Endothelial cell of hepatic sinusoid (primary cell): Measurements from ENCODE around the gene NKAIN2.
"Not testable (repeated sequence)": the region's sequence is repeated elsewhere in the genome, so short reads cannot be mapped to it uniquely, and the experiment has no call there.

Experiments used
- in situ Hi-C: cut with HindIII; loops from 2 replicates; pipeline ENCODE4 v1.10.0; 2017; ENCODE audit warnings: low sequenced_read_pairs

NKAIN2 gene

DNA sequence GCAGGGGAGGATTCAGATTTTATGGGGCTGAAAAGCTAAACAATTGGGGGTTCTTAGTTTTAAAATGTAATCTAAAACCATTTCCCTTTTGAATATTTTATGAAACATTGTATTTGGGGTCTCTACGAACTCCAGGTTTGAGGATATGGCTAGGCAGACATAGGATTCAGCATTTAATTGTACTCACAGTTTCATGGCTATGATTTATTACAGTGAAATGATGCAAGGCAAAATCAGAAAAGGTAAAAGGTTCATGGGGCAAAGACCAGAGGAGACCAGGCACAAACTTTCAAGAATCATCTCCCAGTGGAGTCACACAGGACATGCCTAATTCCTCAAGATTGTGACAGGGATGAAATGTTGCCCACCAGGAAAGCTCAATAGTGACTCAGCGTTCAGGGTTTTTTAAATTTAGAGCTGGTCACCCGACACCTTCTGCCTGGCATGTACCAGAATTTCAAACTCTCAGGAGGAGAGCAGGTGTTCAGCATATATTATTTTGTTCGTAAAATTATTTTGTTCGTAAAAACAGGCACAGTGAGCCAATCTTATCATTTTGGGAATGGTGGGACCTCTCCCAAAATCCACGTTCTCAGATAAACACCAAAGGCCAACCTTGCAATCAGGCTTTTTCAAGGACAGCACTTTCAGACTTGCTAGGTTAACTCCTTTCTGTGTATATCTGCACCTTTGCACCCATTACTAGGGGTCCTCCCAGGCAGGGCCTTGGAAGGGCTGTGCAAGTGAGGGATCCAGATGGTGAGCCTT lies 270.3 kb downstream of the NKAIN2 start:
- in situ Hi-C loops: no loop called here

DNA sequence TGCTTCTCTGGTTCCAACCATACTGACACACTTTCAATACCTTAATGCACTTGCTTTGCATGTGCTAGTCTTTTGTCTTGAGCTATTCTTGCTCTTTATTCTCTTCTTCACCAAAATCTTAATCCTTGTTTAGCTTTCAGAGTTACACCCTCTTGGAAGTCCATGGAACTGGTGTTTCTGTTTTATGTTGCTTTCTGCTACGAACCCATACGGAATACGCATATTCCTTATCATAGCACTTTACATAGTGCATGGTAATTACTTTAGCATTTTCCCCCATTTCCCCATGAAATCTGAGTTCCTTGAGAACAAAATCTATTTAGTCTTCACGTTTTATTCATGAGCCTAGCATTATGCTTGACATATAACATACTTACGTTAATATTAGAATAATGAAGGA lies 270.9 kb downstream of the NKAIN2 start:
- in situ Hi-C loops: no loop called here

DNA sequence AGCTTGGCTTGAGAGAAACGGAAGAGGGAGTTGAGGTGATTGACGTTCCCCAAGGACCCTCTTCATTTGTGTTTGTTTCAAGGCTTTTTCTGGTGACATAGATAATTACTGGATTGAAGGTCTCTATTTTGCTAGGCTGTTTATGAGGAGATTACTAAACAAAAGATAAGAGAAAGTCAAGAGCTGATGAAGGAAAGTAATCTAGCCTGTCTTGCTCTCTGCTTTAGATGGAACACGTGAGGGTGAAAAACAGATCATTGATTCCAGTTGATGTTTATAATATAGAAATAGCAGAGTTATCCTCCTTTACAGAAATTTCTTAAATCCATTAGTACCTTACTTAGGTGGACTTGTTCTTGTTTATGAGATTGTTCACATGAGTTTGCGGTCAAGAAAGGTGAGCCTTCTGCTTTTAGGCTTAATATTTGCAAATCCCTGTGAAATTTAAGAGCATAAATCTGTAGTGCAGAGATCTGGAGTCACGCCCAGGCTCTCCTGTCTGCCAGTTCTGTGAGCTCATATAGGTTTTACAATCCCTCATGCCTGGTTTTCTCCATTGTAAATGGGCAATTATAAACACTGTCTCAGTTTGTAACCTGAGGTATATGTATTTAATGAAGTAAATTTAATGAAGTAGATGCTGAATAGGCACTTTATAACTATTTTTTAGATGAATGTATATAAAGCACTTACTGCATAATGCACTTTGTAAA lies 272.8 kb downstream of the NKAIN2 start:
- in situ Hi-C loops: no loop called here

DNA sequence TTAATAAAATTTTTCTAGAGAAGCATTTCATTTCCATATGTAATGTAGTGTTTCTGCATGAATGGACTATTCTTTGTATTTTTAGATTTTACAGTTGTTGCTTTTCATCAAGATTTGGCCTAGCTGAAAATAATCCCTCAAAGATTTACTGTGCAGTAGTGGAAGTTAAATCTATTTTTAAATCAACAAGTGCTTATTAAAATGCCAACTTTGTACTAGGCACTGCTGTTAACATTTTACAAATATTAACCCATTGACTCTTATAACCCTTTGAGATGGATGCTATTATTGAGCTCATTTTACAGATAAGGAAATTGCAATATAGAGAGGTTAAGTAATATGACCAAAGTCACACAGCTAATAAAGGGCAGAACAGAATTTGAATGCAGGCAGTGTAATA lies 274.5 kb downstream of the NKAIN2 start:
- in situ Hi-C loops: no loop called here

DNA sequence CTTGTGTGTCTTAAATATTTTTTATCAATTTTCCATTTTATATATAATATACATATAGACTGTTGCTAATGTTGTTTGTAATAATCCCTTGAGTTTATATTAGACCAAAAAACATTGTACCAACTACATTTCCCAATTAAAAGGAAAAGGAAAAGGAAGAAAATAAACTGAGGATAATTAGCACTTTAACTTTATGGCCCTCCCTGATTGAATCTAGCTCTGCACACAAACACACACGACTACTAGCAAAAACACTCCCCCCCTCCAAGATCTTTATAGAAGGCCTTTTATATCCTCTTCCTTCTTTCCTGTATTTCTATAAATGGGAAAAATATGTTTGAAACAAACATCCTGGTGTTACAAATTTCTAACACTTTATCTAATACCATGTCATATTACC lies 276.8 kb downstream of the NKAIN2 start:
- in situ Hi-C loops: no loop called here

DNA sequence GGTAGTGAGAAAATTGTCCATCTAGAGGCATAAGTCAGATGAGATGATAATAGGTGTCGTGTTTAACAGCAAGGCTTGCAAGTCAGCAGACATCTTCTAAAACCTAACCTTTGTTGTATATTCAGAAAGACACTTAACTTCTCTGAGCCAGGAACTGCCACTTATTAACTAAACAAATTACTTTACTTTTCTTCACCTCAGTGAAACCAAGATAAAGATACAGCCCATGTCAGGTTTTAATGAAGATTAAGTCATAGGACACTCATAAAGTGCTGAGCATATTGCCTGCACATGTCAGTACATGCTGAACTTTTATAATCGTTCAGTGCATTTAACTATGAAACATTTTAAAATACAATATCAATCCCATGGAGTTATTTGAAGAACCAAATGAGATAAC lies 286.8 kb downstream of the NKAIN2 start:
- in situ Hi-C loops: no loop called here

DNA sequence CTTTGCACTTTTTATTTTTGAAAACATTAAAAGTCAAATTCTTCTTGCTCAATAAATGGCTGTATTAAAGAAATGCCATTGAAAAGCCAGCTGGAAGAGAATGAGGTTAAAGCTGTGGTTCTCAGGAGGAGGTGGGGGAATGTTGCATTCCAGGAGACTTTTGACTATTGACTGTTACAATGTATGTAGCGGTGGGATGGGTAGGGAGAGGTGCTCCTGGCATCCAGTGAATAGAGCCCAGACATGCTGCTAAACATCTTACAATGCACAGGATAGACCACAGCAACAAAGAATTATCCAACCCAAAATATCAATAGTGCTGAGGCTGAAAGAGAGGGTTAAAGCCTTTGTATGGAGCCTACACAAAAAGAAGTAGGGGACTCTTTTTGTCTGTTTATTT lies 295.9 kb downstream of the NKAIN2 start:
- in situ Hi-C loops: no loop called here

DNA sequence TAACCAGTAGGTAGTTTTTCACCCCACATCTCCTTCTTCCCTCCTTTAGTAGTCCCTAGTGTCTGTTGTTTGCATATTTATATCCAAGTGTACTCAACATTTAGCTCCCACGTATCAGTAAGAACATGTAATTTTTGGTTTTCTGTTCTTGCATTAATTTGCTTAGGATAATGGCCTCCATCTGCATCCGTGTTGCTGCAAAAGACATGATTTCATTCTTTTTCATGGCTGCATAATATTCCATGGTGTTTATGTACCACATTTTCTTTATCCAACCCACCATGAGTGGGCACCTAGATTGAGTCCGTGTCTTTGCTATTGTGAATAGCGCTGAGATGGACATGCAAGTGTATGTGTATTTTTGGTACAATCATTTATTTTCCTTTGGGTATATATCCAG lies 306.8 kb downstream of the NKAIN2 start:
- in situ Hi-C loops: no loop called here

DNA sequence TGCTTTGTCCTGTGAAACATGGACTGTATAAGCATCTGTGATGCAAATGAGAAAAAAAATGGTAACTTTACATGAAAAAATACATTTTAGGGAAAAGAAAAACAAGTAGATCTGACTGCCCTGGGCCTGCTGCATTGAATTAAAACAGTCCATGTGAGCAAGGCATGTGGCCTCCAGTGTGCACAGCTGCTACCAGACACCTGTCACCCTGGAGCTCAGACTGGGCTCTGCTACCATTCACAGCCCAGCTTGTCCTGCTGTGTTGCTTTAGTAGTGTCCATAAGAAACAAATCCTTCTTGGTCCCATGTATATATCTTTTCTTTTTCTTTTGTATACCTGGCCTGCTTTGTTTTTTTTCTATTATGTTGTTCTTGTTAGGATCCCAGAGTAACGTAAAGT lies 315.9 kb downstream of the NKAIN2 start:
- in situ Hi-C loops: no loop called here

DNA sequence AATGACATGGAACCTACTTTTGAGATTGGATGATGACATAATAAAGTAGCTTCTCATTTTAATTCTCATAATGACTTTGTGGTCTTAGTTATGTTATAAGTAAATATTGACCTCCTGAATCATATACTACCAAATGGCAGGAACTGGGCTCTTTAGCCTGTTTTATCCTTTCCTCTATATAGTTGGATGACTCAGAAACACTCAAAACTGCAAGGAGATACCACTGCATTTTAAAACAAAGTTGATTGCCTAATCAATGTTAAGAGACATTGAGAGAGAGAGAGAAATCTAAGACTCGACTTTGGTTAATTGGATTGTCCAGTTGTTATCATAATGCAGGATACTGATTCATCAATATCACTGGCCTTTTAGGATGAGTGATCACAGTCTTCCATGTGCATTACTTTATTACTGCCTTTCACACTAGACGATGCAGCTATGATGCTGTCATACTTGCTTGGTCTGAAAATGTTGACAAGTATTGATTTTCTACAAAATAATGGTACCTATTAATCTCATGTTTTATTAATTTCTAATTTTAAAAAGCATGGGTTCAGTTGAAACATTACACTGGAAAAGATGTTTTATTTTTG lies 320.0 kb downstream of the NKAIN2 start:
- in situ Hi-C loops: no loop called here

DNA sequence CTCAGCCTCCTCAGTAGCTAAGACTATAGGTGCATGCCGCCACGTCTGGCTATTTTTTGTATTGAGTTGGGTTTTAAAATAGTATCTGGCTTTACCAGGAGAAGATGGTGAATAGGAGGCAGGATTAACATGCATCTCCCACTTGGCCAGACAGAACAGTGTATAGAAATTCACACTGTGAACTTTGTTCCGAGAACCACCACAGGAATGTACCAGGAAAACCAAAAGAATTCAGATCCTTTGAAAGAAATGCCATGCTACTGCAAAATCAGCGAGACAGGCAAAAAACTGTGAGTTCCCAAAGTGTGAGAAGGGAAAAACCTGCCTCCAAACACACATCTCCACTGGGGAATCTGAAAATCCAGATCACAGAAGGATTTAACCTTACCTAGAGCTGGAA lies 327.6 kb downstream of the NKAIN2 start:
- in situ Hi-C loops: no loop called here

DNA sequence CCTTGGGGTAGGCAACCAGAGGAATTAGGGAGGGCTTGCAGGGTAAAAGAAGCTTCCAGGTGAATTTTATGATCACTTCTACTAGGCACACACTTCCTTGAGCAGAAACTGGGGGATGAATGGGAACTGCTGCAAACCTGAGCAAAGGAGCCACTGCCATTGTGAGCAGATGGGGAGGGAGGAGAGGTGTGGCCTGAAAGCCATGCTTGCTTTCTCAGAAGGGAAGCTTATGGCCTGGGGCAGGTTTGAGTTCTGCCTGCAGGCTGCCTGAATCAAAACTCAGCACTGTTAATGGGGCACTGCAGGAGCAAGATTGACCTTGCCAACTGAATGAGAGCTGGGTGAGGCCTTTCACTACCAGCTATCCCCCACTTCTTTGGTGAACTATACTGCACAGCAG lies 328.1 kb downstream of the NKAIN2 start:
- in situ Hi-C loops: no loop called here

DNA sequence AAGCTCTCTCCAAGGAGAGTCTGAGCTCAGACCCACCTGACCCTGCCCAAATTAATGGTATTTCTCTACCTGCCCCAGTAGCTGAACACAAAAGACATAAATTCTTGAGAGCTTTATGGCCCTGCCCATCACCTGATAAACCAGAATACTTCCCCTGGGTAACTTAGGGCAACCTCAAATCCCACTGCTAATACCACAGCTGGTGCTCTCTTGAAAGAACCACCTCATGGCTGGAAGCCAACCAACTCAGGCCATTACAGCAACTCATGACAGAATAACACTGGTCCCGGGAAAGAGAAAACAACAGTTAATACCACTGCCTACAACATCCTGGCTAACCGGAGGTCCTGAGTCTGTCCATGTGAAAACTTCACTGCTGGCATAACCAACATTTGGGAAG lies 328.6 kb downstream of the NKAIN2 start:
- in situ Hi-C loops: no loop called here

DNA sequence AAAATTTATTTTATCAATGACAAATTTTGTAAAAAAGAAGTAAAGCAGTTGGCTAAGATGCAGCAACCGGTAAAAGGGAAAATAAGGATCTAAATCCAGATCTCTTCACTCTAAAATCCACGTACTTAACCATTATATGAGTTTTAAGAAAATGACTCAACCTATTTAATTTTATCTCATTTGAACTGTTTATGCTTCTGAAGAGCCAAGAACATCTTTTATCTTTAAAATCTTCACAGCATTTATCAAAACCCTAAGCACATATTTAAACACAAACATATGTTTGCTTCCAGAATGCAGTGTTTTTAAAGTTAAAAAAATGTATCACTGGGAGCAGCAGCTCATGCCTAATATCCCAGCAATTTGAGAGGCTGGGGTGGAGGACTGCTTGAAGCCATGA lies 339.2 kb downstream of the NKAIN2 start:
- in situ Hi-C loops: no loop called here

DNA sequence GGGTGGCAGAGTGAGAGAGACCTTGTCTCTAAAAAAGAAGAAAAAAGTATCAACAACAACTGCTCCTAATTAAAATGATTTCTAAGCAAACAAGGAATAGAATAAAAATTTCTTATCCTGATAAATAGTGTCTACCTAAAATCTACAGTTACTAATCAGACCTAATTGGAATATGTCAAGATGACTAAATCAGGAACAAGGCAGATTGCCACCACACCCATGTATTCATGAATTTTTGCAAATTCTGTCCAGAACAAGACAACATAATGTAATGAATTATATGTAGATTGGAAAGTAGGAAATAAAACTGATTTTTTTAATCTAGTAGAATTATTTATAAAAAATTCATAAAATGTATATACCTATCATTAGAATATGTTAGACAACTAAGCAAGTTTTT lies 339.8 kb downstream of the NKAIN2 start:
- in situ Hi-C loops: no loop called here

DNA sequence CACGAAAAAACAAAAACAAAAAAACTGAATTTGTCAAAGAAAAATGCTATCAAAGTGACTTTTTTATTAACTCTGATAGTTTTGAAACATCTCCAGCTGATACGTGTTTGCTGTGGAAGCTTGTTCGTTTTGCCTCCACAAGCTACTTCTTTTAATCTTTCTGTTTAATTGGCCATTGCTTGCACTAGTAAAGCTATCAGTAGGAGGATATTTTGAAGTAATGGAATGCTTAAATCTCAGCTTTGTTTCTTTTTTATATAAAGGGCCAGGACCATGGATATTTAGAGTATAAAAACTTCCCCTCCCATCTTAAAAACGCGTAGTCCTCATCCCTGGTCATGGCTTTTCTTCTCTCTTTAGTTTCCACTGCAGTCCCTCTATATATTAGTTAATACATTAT lies 344.0 kb downstream of the NKAIN2 start:
- in situ Hi-C loops: no loop called here

DNA sequence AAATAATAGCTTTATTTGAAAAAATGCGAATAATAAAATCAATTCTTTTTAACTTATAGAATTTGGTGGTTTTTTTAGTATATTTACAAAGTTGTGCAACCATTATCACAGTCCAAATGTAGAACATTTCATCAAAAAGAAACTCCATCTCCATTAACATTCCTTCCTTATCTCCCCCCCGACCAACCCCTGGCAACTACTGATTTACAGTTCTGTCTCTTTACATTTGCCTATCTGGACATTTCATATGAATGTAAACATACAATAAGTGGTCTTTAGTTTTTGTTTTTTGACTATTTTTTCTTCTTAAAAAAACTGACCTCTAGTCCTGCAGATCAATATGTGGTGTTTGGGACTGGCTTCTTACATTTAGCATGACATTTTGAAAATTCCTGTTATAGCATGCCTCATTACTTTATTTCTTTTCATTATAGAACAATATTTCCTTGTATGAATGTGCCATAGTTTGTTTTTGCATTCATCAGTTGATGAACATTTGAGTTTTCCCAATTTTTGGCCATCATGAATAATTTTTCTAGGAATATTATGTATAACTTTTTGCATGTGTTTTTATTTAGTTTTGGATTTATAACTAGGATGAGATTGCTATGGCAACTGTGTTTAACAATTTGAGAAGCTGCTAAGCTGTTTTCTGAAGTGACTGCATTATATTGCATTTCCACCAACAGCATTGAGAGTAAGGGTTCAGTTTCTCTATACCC lies 344.7 kb downstream of the NKAIN2 start:
- in situ Hi-C loops: no loop called here

DNA sequence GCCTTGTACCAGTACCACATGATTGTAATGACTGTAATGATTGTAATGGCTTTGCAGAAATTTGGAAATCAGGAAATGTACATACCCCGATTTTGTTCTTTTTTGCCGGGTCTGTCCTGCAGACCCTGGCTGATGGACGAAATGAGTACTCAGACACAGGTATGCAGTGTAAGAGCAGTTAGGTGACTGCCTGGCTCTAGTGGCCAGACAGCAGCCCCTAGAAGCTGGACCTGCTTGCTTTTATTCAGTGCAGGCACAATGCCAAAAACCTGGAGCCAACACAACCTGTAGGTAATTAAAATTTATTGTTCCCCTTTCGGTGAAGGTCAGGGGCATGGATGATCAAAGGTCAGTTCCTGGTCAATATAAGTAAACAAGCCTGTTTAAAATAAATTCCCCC lies 346.0 kb downstream of the NKAIN2 start:
- in situ Hi-C loops: no loop called here

DNA sequence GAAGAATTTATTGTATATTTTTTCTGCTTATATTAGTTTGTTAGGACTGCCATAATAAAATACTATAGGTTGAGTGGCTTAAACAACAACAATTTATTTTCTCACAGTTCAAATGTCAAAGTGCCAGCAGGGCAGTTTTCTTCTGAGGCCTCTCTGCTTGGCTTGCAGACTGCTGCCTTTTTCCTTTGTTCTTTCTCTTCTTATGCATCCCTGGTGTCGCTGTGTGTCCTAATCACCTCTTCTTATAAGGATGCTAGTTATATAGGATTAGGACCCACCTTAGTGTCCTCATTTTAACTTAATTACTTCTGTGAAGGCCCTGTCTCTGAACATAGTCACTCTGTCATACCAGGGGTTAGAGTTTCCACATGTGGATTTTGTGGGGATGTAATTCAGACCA lies 354.4 kb downstream of the NKAIN2 start:
- in situ Hi-C loops: no loop called here

DNA sequence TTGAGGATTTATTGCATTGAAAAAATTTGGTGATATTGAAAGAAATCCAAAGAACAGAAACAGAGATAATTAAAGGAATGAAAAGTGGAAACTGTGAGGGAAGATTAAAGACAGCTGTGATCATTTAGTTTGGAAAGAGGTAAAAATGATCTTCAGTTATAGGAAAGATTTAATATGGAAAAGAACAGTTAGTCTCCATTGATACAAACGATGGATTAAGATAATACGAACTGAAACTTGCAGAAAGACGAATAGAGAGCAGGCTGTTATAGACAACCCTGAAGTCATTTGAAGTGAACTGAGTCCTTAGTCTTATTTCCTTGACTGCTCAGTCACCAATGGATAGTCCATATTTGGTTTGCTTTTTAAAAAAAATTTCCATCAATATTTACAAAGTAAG lies 360.0 kb downstream of the NKAIN2 start:
- in situ Hi-C loops: no loop called here

DNA sequence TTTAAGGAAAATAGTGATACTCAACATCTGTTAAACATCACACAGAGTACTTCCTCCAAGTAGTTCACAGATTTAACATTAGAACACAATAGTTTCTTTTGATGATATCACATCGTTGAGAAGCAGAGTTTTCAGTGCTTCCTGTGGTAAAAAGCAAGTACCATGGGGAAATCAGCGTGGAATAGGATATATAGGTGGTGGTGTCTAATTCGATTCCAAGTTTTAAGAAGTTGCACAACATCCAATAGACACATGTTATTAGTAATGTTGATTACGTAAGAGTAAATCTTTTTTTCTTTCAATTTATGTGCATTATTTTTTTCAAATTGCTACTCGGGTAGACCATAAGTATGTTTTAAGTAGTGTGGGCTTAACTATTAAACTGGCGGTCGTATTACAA lies 360.7 kb downstream of the NKAIN2 start:
- in situ Hi-C loops: no loop called here

DNA sequence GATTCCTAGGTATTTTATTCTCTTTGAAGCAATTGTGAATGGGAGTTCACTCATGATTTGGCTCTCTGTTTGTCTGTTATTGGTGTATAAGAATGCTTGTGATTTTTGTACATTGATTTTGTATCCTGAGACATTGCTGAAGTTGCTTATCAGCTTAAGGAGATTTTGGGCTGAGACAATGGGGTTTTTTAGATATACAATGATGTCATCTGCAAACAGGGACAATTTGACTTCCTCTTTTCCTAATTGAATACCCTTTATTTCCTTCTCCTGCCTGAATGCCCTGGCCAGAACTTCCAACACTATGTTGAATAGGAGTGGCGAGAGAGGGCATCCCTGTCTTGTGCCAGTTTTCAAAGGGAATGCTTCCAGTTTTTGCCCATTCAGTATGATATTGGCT lies 363.6 kb downstream of the NKAIN2 start:
- in situ Hi-C loops: not testable (repeated sequence)
